Measurements from ENCODE around the gene KIAA0825.

Gene KIAA0825

GRCh38 chr5:94388773-94389514, 229.5 kb downstream of the KIAA0825 start:
- H3K4me3 ChIP-seq (ENCODE audit: low read length in 2 of 2): no peak overlapping the region
- H3K27ac ChIP-seq (ENCODE audit: low read depth in 2 of 2, low read length in 2 of 2): no peak overlapping the region
- no peaks in the 10 kb centered on the region for H3K9me3 ChIP-seq (ENCODE audit: control insufficient read depth in 2 of 2, low read length in 2 of 2)
- H3K36me3 ChIP-seq (ENCODE audit: control insufficient read depth in 2 of 2, insufficient read depth in 2 of 2, low read length in 2 of 2): no peaks in the 10 kb centered on the region
- H3K27me3 ChIP-seq (ENCODE audit: control insufficient read depth in 2 of 2, insufficient read depth in 2 of 2, low read length in 2 of 2): no peaks in the 10 kb centered on the region
- no peaks in the 10 kb centered on the region for H3K4me1 ChIP-seq (ENCODE audit: control insufficient read depth in 2 of 2, insufficient read depth in 2 of 2, low read length in 2 of 2)
- H3K9ac ChIP-seq (ENCODE audit: low read depth in 1 of 2, low read length in 2 of 2): no peak overlapping the region

DNA sequence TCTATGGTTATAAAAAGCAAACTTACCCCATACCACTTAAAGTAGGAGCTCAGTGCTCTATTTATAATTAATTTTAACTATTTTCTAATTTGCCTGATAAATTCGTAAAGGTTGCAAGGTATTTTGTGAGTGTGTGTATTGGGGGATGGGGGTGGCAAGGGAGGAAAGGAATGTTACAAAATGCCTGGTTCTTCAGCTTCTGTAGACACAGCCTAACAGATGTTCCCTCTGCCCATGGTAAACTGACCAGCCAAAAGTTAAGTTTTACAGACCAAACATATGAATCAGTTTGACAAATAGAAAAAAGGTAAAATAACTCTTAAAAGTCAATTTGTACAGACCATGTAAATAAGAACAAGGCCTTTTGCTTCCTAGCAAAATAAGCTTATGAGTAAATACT, 232.6 kb downstream of the KIAA0825 start:
- Histone ChIP-seq H3K27ac (ENCODE audit: low read depth in 2 of 2, low read length in 2 of 2) (no peak overlapping the region), H3K4me3 (ENCODE audit: low read length in 2 of 2) (no peak overlapping the region), H3K9ac (ENCODE audit: low read depth in 1 of 2, low read length in 2 of 2) (no peak overlapping the region), H3K36me3 (ENCODE audit: control insufficient read depth in 2 of 2, insufficient read depth in 2 of 2, low read length in 2 of 2) (no peaks in the 10 kb centered on the region), H3K9me3 (ENCODE audit: control insufficient read depth in 2 of 2, low read length in 2 of 2) (no peaks in the 10 kb centered on the region), H3K27me3 (ENCODE audit: control insufficient read depth in 2 of 2, insufficient read depth in 2 of 2, low read length in 2 of 2) (no peaks in the 10 kb centered on the region), H3K4me1 (ENCODE audit: control insufficient read depth in 2 of 2, insufficient read depth in 2 of 2, low read length in 2 of 2) (no peaks in the 10 kb centered on the region)

DNA sequence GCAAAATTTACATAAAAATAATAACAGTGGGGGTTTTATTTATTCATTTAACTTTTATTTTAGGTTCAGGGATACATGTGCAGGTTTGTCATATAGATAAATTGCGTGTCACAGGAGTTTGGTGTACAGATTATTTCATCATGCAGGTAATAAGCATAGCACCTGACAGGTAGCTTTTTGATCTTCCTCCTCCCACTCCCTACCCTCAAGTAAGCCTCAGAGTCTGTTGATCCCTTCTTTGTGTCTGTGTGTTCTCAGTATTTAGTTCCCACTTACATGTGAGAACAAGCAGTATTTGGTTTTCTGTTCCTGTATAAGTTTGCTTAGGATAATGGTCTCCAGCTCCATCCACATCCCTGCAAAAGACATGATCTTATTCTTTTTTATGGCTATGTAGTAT, 240.3 kb downstream of the KIAA0825 start:
- H3K4me1 ChIP-seq (ENCODE audit: control insufficient read depth in 2 of 2, insufficient read depth in 2 of 2, low read length in 2 of 2): no peaks in the 10 kb centered on the region
- no peaks in the 10 kb centered on the region for H3K36me3 ChIP-seq (ENCODE audit: control insufficient read depth in 2 of 2, insufficient read depth in 2 of 2, low read length in 2 of 2)
- H3K27me3 ChIP-seq (ENCODE audit: control insufficient read depth in 2 of 2, insufficient read depth in 2 of 2, low read length in 2 of 2): no peaks in the 10 kb centered on the region
- H3K9ac ChIP-seq (ENCODE audit: low read depth in 1 of 2, low read length in 2 of 2): no peak overlapping the region
- H3K9me3 ChIP-seq (ENCODE audit: control insufficient read depth in 2 of 2, low read length in 2 of 2): no peaks in the 10 kb centered on the region
- no peak overlapping the region for H3K27ac ChIP-seq (ENCODE audit: low read depth in 2 of 2, low read length in 2 of 2)
- no peak overlapping the region for H3K4me3 ChIP-seq (ENCODE audit: low read length in 2 of 2)

DNA sequence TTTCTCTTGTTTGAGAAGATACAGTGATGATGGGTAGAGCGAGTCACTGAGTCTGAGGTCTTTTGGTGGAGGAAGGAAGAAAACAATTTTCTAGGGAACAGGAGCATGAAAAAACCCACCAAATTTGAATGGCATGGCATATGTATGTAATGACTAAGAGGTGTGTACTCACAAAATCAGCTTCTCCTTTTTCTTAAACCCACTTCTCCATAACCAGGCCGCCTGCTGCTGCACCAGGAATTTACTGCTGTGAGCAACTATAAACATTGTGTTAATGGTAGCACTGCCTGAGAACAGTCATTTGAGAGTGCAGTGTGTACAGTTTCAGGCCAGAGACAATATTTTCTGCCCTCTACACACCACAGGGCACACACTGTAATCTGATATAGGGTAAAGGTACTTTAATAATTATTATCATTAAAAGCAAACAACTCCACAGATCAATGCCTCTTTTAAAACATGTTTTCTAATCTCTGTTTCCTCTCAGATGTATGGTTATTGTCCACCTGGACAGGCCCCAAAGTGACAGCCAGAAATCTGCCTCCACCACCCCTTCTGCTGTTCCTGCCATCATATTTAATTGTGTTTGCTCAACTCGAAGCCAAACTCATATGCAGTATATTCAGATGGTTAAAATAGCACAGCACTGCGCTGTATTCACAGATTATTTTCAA, 241.6 kb downstream of the KIAA0825 start:
- Histone ChIP-seq H3K9ac (ENCODE audit: low read depth in 1 of 2, low read length in 2 of 2) (no peak overlapping the region), H3K36me3 (ENCODE audit: control insufficient read depth in 2 of 2, insufficient read depth in 2 of 2, low read length in 2 of 2) (no peaks in the 10 kb centered on the region), H3K9me3 (ENCODE audit: control insufficient read depth in 2 of 2, low read length in 2 of 2) (no peaks in the 10 kb centered on the region), H3K27ac (ENCODE audit: low read depth in 2 of 2, low read length in 2 of 2) (no peak overlapping the region), H3K4me1 (ENCODE audit: control insufficient read depth in 2 of 2, insufficient read depth in 2 of 2, low read length in 2 of 2) (no peaks in the 10 kb centered on the region), H3K27me3 (ENCODE audit: control insufficient read depth in 2 of 2, insufficient read depth in 2 of 2, low read length in 2 of 2) (no peaks in the 10 kb centered on the region), H3K4me3 (ENCODE audit: low read length in 2 of 2) (no peak overlapping the region)

GRCh38 chr5:94375801-94376200, 242.6 kb downstream of the KIAA0825 start:
- no peak overlapping the region for H3K27ac ChIP-seq (ENCODE audit: low read depth in 2 of 2, low read length in 2 of 2)
- no peaks in the 10 kb centered on the region for H3K36me3 ChIP-seq (ENCODE audit: control insufficient read depth in 2 of 2, insufficient read depth in 2 of 2, low read length in 2 of 2)
- H3K9me3 ChIP-seq (ENCODE audit: control insufficient read depth in 2 of 2, low read length in 2 of 2): no peaks in the 10 kb centered on the region
- no peaks in the 10 kb centered on the region for H3K4me1 ChIP-seq (ENCODE audit: control insufficient read depth in 2 of 2, insufficient read depth in 2 of 2, low read length in 2 of 2)
- H3K27me3 ChIP-seq (ENCODE audit: control insufficient read depth in 2 of 2, insufficient read depth in 2 of 2, low read length in 2 of 2): no peaks in the 10 kb centered on the region
- H3K9ac ChIP-seq (ENCODE audit: low read depth in 1 of 2, low read length in 2 of 2): no peak overlapping the region
- no peak overlapping the region for H3K4me3 ChIP-seq (ENCODE audit: low read length in 2 of 2)

- no peaks in the 10 kb centered on the region for H3K9me3 ChIP-seq (ENCODE audit: control insufficient read depth in 2 of 2, low read length in 2 of 2)
These were observed 244.1 kb downstream of the KIAA0825 start for GRCh38 chr5:94374336-94374735.

DNA sequence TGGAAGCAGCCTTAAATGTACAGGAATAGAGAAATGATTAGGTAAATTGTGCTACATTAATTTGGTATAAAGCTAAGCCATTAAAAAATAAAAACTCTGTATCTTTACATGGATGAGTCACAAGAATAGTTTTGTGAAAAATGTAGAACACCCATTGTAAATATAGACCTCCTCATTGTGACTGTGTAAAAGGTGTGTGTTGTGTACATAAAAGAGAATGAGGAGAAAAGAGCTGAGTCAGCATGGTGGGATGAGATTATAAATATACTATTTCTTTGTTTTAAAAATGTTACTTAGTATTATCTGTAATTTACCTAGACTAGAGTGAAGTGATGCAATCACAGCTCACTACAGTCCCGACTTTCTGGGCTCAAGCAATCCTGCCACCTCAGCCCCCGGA, 250.5 kb downstream of the KIAA0825 start:
- Histone ChIP-seq H3K27ac (ENCODE audit: low read depth in 2 of 2, low read length in 2 of 2) (no peak overlapping the region), H3K9ac (ENCODE audit: low read depth in 1 of 2, low read length in 2 of 2) (no peak overlapping the region), H3K4me1 (ENCODE audit: control insufficient read depth in 2 of 2, insufficient read depth in 2 of 2, low read length in 2 of 2) (no peaks in the 10 kb centered on the region), H3K27me3 (ENCODE audit: control insufficient read depth in 2 of 2, insufficient read depth in 2 of 2, low read length in 2 of 2) (no peaks in the 10 kb centered on the region), H3K4me3 (ENCODE audit: low read length in 2 of 2) (no peak overlapping the region), H3K36me3 (ENCODE audit: control insufficient read depth in 2 of 2, insufficient read depth in 2 of 2, low read length in 2 of 2) (no peaks in the 10 kb centered on the region), H3K9me3 (ENCODE audit: control insufficient read depth in 2 of 2, low read length in 2 of 2) (no peaks in the 10 kb centered on the region)

More at GRCh38 chr5:94374336-94374735, 244.1 kb downstream of the KIAA0825 start:
- Histone ChIP-seq H3K4me1 (ENCODE audit: control insufficient read depth in 2 of 2, insufficient read depth in 2 of 2, low read length in 2 of 2) (no peaks in the 10 kb centered on the region), H3K36me3 (ENCODE audit: control insufficient read depth in 2 of 2, insufficient read depth in 2 of 2, low read length in 2 of 2) (no peaks in the 10 kb centered on the region), H3K27me3 (ENCODE audit: control insufficient read depth in 2 of 2, insufficient read depth in 2 of 2, low read length in 2 of 2) (no peaks in the 10 kb centered on the region), H3K9ac (ENCODE audit: low read depth in 1 of 2, low read length in 2 of 2) (no peak overlapping the region), H3K4me3 (ENCODE audit: low read length in 2 of 2) (no peak overlapping the region), H3K27ac (ENCODE audit: low read depth in 2 of 2, low read length in 2 of 2) (no peak overlapping the region)

- H3K27me3 ChIP-seq (ENCODE audit: control insufficient read depth in 2 of 2, insufficient read depth in 2 of 2, low read length in 2 of 2): no peaks in the 10 kb centered on the region
- no peaks in the 10 kb centered on the region for H3K4me1 ChIP-seq (ENCODE audit: control insufficient read depth in 2 of 2, insufficient read depth in 2 of 2, low read length in 2 of 2)
- no peak overlapping the region for H3K4me3 ChIP-seq (ENCODE audit: low read length in 2 of 2)
- H3K9me3 ChIP-seq (ENCODE audit: control insufficient read depth in 2 of 2, low read length in 2 of 2): no peaks in the 10 kb centered on the region
- H3K27ac ChIP-seq (ENCODE audit: low read depth in 2 of 2, low read length in 2 of 2): no peak overlapping the region
- H3K9ac ChIP-seq (ENCODE audit: low read depth in 1 of 2, low read length in 2 of 2): no peak overlapping the region
- H3K36me3 ChIP-seq (ENCODE audit: control insufficient read depth in 2 of 2, insufficient read depth in 2 of 2, low read length in 2 of 2): no peaks in the 10 kb centered on the region
These were observed 251.6 kb downstream of the KIAA0825 start for GRCh38 chr5:94366811-94367210.

DNA sequence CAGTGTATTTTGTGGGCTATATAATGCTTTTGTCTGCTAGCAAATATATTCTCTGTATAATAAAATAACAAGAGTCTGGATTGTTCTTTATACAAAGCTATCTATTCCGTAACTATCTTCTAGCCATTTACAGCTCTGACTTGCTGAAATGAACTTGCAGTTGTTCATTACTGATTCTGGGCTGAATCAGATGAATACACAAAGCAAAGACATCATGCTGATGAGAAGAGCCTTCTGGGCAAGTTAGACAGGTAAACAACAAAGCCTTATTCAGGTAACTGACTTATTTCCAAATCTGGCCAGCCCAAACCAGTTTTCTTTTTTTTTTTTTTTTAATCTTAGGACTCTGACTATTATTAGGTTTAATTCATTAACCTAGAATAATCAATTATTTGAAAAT, 255.5 kb downstream of the KIAA0825 start:
- Histone ChIP-seq H3K36me3 (ENCODE audit: control insufficient read depth in 2 of 2, insufficient read depth in 2 of 2, low read length in 2 of 2) (no peaks in the 10 kb centered on the region), H3K27me3 (ENCODE audit: control insufficient read depth in 2 of 2, insufficient read depth in 2 of 2, low read length in 2 of 2) (no peaks in the 10 kb centered on the region)

DNA sequence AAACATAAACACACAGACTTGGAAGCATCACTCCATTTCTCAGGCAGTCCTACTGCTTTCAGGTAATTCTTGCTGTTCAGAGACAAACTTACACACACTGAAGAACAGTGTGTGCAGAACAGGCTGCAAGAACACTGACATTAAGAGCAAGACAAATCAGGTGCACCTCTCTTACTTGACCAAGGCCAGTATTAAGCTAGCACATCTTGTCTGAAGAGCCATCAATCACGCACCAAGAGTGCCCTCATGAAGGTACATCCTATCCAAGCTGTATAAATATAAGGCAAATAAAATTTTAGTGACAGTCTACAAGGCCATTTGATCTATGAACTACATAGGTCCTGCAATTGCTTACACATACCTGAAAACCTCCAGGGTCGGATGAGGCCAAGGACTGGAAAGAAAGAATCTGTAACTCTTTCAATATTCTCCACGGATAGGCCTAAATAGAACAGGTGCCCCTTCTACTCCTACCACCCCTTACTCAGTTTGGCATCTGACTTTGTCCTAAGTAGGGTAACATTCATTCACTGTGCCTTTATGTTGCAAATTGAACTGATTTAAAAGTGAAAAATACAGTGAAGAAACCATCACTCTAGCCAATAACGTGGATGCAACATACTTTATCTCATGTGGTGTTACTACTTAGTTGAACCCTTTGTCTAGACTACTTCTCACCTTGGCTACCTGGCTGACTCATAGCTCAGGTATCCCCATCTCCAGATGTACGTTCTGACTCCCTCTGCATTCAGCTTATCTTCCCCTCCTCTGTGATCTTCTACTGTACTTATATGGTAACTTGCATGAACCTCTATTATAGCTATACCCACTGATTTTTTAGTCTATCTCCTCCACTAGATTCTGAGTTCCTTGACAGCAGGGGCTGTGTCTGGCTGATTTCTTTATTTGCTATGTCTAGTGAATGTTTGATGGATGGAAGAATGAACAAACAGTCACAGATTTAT, 256.3 kb downstream of the KIAA0825 start:
- Histone ChIP-seq H3K9ac (ENCODE audit: low read depth in 1 of 2, low read length in 2 of 2) (no peak overlapping the region), H3K27me3 (ENCODE audit: control insufficient read depth in 2 of 2, insufficient read depth in 2 of 2, low read length in 2 of 2) (no peaks in the 10 kb centered on the region), H3K4me1 (ENCODE audit: control insufficient read depth in 2 of 2, insufficient read depth in 2 of 2, low read length in 2 of 2) (no peaks in the 10 kb centered on the region), H3K9me3 (ENCODE audit: control insufficient read depth in 2 of 2, low read length in 2 of 2) (no peaks in the 10 kb centered on the region), H3K27ac (ENCODE audit: low read depth in 2 of 2, low read length in 2 of 2) (no peak overlapping the region), H3K36me3 (ENCODE audit: control insufficient read depth in 2 of 2, insufficient read depth in 2 of 2, low read length in 2 of 2) (no peaks in the 10 kb centered on the region), H3K4me3 (ENCODE audit: low read length in 2 of 2) (no peak overlapping the region)

More for the DNA sequence above, 255.5 kb downstream of the KIAA0825 start:
- Histone ChIP-seq H3K27ac (ENCODE audit: low read depth in 2 of 2, low read length in 2 of 2) (no peak overlapping the region), H3K4me1 (ENCODE audit: control insufficient read depth in 2 of 2, insufficient read depth in 2 of 2, low read length in 2 of 2) (no peaks in the 10 kb centered on the region), H3K4me3 (ENCODE audit: low read length in 2 of 2) (no peak overlapping the region), H3K9me3 (ENCODE audit: control insufficient read depth in 2 of 2, low read length in 2 of 2) (no peaks in the 10 kb centered on the region), H3K9ac (ENCODE audit: low read depth in 1 of 2, low read length in 2 of 2) (no peak overlapping the region)
